Vagina (tissue), 2 donors: Measurements from ENCODE around the gene ZDHHC17. TPM values are rescaled to one million over a fixed set of nuclear protein-coding genes. Genes with fewer than 3 reads are reported as not detected.

Experiments used
- DNase-seq, 2 donors: peaks; one replicate each; pipeline ENCODE4 v3.0.0-alpha.2; 2017; ENCODE audit errors: extremely low spot score in 2 of 2
- H3K27ac ChIP-seq: fragments of 200-600 bp; sonication (generic); one replicate; pipeline ENCODE4 v1.5.1; 2019
- H3K27me3 ChIP-seq: fragments of 200-600 bp; sonication (generic); one replicate; pipeline ENCODE4 v1.5.1; 2019
- H3K36me3 ChIP-seq, 2 donors: fragments of 200-600 bp; sonication (generic); one replicate each; pipeline ENCODE4 v1.5.1; 2017 to 2019
- H3K4me1 ChIP-seq: fragments of 200-600 bp; sonication (generic); one replicate; pipeline ENCODE4 v1.5.1; 2019
- H3K4me3 ChIP-seq, 2 donors: fragments of 200-600 bp; sonication (generic); 1 replicate in 1 of 2; 2 replicates in 1 of 2; pipeline ENCODE4 v1.5.1; 2016 to 2019
- H3K9me3 ChIP-seq: fragments of 200-600 bp; sonication (generic); one replicate; pipeline ENCODE4 v1.5.1; 2019
- CTCF ChIP-seq, 3 experiments: fragments of 450-650 bp in 2 of 3; fragments of 200-600 bp in 1 of 3; sonication (generic) in 1 of 3; IDR thresholded peaks; one replicate each; pipeline ENCODE4 v1.5.1; 2017 to 2019; ENCODE audit warnings: antibody characterized with exemption in 3 of 3, mild to moderate bottlenecking in 2 of 3, moderate library complexity in 2 of 3
- POLR2A ChIP-seq, 2 donors: fragments of 450-650 bp; IDR thresholded peaks; one replicate each; pipeline ENCODE4 v1.6.1; 2017; ENCODE audit warnings: antibody characterized with exemption in 2 of 2, mild to moderate bottlenecking in 2 of 2, moderate library complexity in 2 of 2
- POLR2AphosphoS5 ChIP-seq, 2 donors: sonication (generic); formaldehyde crosslinking; IDR thresholded peaks; one replicate each; pipeline ENCODE4 v1.9.0; 2017; ENCODE audit warnings: antibody characterized with exemption in 2 of 2, mild to moderate bottlenecking in 2 of 2, low read depth in 1 of 2; ENCODE audit not compliant: insufficient read depth in 1 of 2
- intact Hi-C: fragments of 100-400 bp; cut with DNase I; formaldehyde crosslinking; loops from one replicate; pipeline ENCODE4 v1.15.1; 2023
- total RNA-seq: library from RNA; depleted of rRNA; stranded (reverse); fragments of >200 nt; gene quantifications from one replicate; pipeline ENCODE4 v1.2.3, GENCODE V29; 2016

ZDHHC17 gene, protein sequence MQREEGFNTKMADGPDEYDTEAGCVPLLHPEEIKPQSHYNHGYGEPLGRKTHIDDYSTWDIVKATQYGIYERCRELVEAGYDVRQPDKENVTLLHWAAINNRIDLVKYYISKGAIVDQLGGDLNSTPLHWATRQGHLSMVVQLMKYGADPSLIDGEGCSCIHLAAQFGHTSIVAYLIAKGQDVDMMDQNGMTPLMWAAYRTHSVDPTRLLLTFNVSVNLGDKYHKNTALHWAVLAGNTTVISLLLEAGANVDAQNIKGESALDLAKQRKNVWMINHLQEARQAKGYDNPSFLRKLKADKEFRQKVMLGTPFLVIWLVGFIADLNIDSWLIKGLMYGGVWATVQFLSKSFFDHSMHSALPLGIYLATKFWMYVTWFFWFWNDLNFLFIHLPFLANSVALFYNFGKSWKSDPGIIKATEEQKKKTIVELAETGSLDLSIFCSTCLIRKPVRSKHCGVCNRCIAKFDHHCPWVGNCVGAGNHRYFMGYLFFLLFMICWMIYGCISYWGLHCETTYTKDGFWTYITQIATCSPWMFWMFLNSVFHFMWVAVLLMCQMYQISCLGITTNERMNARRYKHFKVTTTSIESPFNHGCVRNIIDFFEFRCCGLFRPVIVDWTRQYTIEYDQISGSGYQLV
- total RNA-seq, result 59.9 TPM

- H3K9me3 ChIP-seq, result no peaks in the 10 kb centered on the region
- H3K27me3 ChIP-seq, result no peaks in the 10 kb centered on the region
- H3K4me1 ChIP-seq, result peaks cover 54% of the 10 kb centered on the region
- intact Hi-C loops, result no loop called here
- DNase-seq, result peak in 1 of 2 donors; percentile 96
- TF ChIP-seq CTCF (IDR thresholded peaks at IDR 0.05) (no peak), POLR2A (IDR thresholded peaks at IDR 0.05) (peak in 1 of 2 donors; percentile 70), POLR2AphosphoS5 (IDR thresholded peaks at IDR 0.05; ENCODE audit: insufficient read depth in 1 of 2, low read depth in 1 of 2) (peak in 1 of 2 donors; percentile 85)
- H3K36me3 ChIP-seq, result no peaks in the 10 kb centered on the region
- H3K27ac ChIP-seq, result peak within 1 kb of the TSS; percentile 98
- peak within 1 kb of the TSS; percentile 63 to 96 for H3K4me3 ChIP-seq
These were observed at the start of gene ZDHHC17 for GRCh38 chr12:76763746-76764675. Gene ZDHHC17, plus strand, starts transcription at chr12:76764115. Its CDS starts 122 bp downstream, at chr12:76764237.

DNA sequence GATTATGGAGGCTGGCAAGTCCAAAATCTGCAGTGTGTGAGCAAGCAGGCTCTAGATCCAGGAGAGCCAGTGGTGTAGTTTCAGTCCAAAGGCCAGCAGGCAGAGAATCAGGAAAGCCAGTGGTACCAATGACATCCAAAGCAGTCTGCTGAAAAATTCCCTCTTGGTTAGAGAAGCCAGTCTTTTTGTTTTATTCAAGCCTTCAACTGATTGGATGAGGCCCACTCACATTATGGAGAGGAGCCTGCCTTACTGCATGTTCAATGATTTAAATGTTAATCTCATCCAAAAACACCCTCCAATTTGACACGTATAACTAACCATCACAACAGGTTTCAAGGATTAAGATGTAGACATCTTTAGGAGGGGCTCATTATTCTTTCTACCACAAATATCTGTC lies 49.5 kb upstream of the ZDHHC17 start:
- DNase-seq, result no peak
- no peaks in the 10 kb centered on the region for H3K36me3 ChIP-seq
- H3K27ac ChIP-seq, result no peak overlapping the region
- no peak overlapping the region for H3K4me3 ChIP-seq
- TF ChIP-seq CTCF (IDR thresholded peaks at IDR 0.05) (no peak), POLR2A (IDR thresholded peaks at IDR 0.05) (no peak), POLR2AphosphoS5 (IDR thresholded peaks at IDR 0.05; ENCODE audit: insufficient read depth in 1 of 2, low read depth in 1 of 2) (no peak)
- H3K4me1 ChIP-seq, result no peaks in the 10 kb centered on the region
- intact Hi-C loops, result no loop called here
- no peaks in the 10 kb centered on the region for H3K27me3 ChIP-seq
- H3K9me3 ChIP-seq, result no peaks in the 10 kb centered on the region

DNA sequence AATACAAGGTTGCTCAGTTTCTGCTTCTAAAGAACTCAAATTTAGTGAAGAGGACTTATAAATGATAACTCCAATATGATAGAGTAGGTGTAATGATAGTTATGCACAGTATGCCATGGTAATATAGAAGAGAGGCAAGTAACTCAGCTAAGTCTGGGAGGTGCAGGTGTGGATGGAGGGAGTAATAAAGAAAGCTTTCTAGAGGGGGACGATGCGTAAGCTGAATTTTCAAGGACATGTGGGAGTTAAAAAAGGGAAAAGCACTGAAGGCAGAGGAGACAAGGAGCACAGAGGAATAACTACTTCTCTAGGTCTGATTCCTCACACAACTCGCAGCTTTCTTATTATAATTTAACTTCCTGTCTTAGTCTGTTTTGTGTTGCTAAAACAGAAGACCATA lies 49.1 kb upstream of the ZDHHC17 start:
- Histone ChIP-seq H3K27me3 (no peaks in the 10 kb centered on the region), H3K27ac (no peak overlapping the region), H3K9me3 (no peaks in the 10 kb centered on the region), H3K4me1 (no peaks in the 10 kb centered on the region), H3K4me3 (no peak overlapping the region), H3K36me3 (no peaks in the 10 kb centered on the region)
- intact Hi-C loops, result no loop called here
- TF ChIP-seq POLR2AphosphoS5 (IDR thresholded peaks at IDR 0.05; ENCODE audit: insufficient read depth in 1 of 2, low read depth in 1 of 2) (no peak), CTCF (IDR thresholded peaks at IDR 0.05) (no peak), POLR2A (IDR thresholded peaks at IDR 0.05) (no peak)
- no peak for DNase-seq

- Histone ChIP-seq H3K36me3 (no peaks in the 10 kb centered on the region), H3K4me1 (no peaks in the 10 kb centered on the region), H3K9me3 (no peaks in the 10 kb centered on the region), H3K4me3 (no peak overlapping the region), H3K27ac (no peak overlapping the region), H3K27me3 (no peaks in the 10 kb centered on the region)
- DNase-seq, result no peak
- intact Hi-C loops, result no loop called here
- TF ChIP-seq POLR2A (IDR thresholded peaks at IDR 0.05) (no peak), CTCF (IDR thresholded peaks at IDR 0.05) (no peak), POLR2AphosphoS5 (IDR thresholded peaks at IDR 0.05; ENCODE audit: insufficient read depth in 1 of 2, low read depth in 1 of 2) (no peak)
These were observed 48.6 kb upstream of the ZDHHC17 start for GRCh38 chr12:76715332-76715731.
